H1 (cell line): ENCODE results near the gene ARMC9. TPM values are rescaled to one million over a fixed set of nuclear protein-coding genes. Genes with fewer than 3 reads are reported as not detected.
A peak's percentile ranks its signal among the peaks of the same experiment; 100 is the strongest.

ENCODE experiments used
- CTCF ChIA-PET: fragments of 300-600 bp; sonication (Branson Sonifier 250); formaldehyde crosslinking; loops from one replicate; lab custom pipeline; 2021; ENCODE audit not compliant: partially characterized antibody; lab: Charles Lee
- POLR2A ChIA-PET: fragments of 300-600 bp; sonication (Branson Sonifier 250); formaldehyde crosslinking; loops from one replicate; lab custom pipeline; 2021; ENCODE audit warnings: inconsistent platforms; ENCODE audit not compliant: partially characterized antibody; lab: Charles Lee
- DNase-seq, 2 experiments: peaks; one replicate each; pipeline versions ENCODE4 v3.0.0 to v3.0.0-alpha.2; 2010 to 2022; ENCODE audit warnings: low spot score in 2 of 2, low read depth in 1 of 2, mixed read lengths in 1 of 2
- FAIRE-seq: peaks from 2 replicates; lab custom pipeline; 2011; peaks lifted over from hg19 to GRCh38; lab: Jason Lieb, UNC
- H2AFZ ChIP-seq: 2 replicates; pipeline ENCODE4 v1.8.1; 2012; ENCODE audit warnings: low read length, inconsistent platforms
- H2AK5ac ChIP-seq: 2 replicates; pipeline ENCODE4 v1.6.1; 2013; ENCODE audit warnings: low read depth, low read length
- H2BK120ac ChIP-seq: replicated peaks from 2 replicates; pipeline ENCODE3; 2013; ENCODE audit warnings: low read depth, low read length, inconsistent platforms
- H2BK12ac ChIP-seq: 2 replicates; pipeline ENCODE4 v1.6.1; 2013; ENCODE audit warnings: low read depth, low read length
- H2BK15ac ChIP-seq: 2 replicates; pipeline ENCODE4 v1.6.1; 2013; ENCODE audit warnings: low read length
- H2BK20ac ChIP-seq: 2 replicates; pipeline ENCODE4 v1.6.1; 2013; ENCODE audit warnings: low read length
- H2BK5ac ChIP-seq: 2 replicates; pipeline ENCODE4 v1.6.1; 2013; ENCODE audit warnings: low read depth, low read length
- H3K14ac ChIP-seq: 2 replicates; pipeline ENCODE4 v1.6.1; 2013; ENCODE audit warnings: inconsistent platforms; ENCODE audit not compliant: insufficient read length
- H3K18ac ChIP-seq: 2 replicates; pipeline ENCODE4 v1.6.1; 2013; ENCODE audit warnings: low read length; ENCODE audit errors: extremely low read depth
- H3K23ac ChIP-seq: 2 replicates; pipeline ENCODE4 v1.6.1; 2013; ENCODE audit warnings: inconsistent platforms; ENCODE audit not compliant: insufficient read length
- H3K23me2 ChIP-seq: 2 replicates; pipeline ENCODE4 v1.6.1; 2013; ENCODE audit warnings: low read depth, low read length
- H3K27ac ChIP-seq: 2 replicates; pipeline ENCODE4 v1.6.1; 2011; ENCODE audit warnings: low read depth, low read length, inconsistent platforms
- H3K27me3 ChIP-seq, 4 experiments: replicated peaks in 1 of 4; 1 replicate in 1 of 4; 2 replicates in 3 of 4; pipeline versions ENCODE4 v1.6.1 to v1.8.1; 2011 to 2013; ENCODE audit warnings: low read length in 3 of 4, mild to moderate bottlenecking in 3 of 4, inconsistent platforms in 2 of 4, mixed read lengths in 2 of 4, moderate library complexity in 1 of 4; ENCODE audit not compliant: control insufficient read depth in 3 of 4, insufficient read depth in 3 of 4; ENCODE audit errors: extremely low read depth in 1 of 4
- H3K36me3 ChIP-seq, 4 experiments: 2 replicates each; pipeline versions ENCODE4 v1.6.1 to v1.8.1; 2011 to 2013; ENCODE audit warnings: mild to moderate bottlenecking in 4 of 4, low read length in 3 of 4, moderate library complexity in 2 of 4, control low read depth in 1 of 4, inconsistent platforms in 1 of 4; ENCODE audit not compliant: insufficient read depth in 4 of 4, control insufficient read depth in 2 of 4
- H3K4ac ChIP-seq: replicated peaks from 2 replicates; pipeline ENCODE3; 2013; ENCODE audit warnings: low read length, low read depth, mixed read lengths, inconsistent platforms; ENCODE audit not compliant: insufficient read length
- H3K4me1 ChIP-seq, 4 experiments: replicated peaks in 1 of 4; 1 replicate in 1 of 4; 2 replicates in 3 of 4; pipeline versions ENCODE4 v1.6.1 to v1.8.1; 2011 to 2013; ENCODE audit warnings: low read length in 3 of 4, inconsistent platforms in 2 of 4, mixed read lengths in 1 of 4; ENCODE audit not compliant: insufficient read depth in 4 of 4, control insufficient read depth in 3 of 4
- H3K4me2 ChIP-seq, 2 experiments: 2 replicates each; pipeline versions ENCODE4 v1.6.1 to v1.8.1; 2011 to 2013; ENCODE audit warnings: low read depth in 2 of 2, low read length in 2 of 2, control low read depth in 1 of 2, inconsistent platforms in 1 of 2, mild to moderate bottlenecking in 1 of 2; ENCODE audit not compliant: insufficient read depth in 1 of 2
- H3K4me3 ChIP-seq, 4 experiments: fragments of 200-600, 300-600 bp in 1 of 4; sonication (generic), shearing (Covaris generic), sonication (Bioruptor Twin) in 1 of 4; 2 replicates each; pipeline versions ENCODE4 v1.5.1 to v1.8.1; 2011 to 2016; ENCODE audit warnings: low read length in 4 of 4, low read depth in 3 of 4, control low read depth in 2 of 4, inconsistent platforms in 2 of 4, mild to moderate bottlenecking in 2 of 4, mixed read lengths in 1 of 4, moderate library complexity in 1 of 4; ENCODE audit not compliant: insufficient read depth in 2 of 4; ENCODE audit errors: extremely low read depth in 1 of 4
- H3K56ac ChIP-seq: replicated peaks from 2 replicates; pipeline ENCODE3; 2013; ENCODE audit warnings: low read depth, mild to moderate bottlenecking, mixed read lengths, low read length, inconsistent platforms; ENCODE audit not compliant: insufficient read length
- H3K79me1 ChIP-seq: 2 replicates; pipeline ENCODE4 v1.6.1; 2013; ENCODE audit warnings: low read depth, low read length, control low read depth
- H3K79me2 ChIP-seq, 2 experiments: 2 replicates each; pipeline versions ENCODE4 v1.6.1 to v1.8.1; 2012 to 2013; ENCODE audit warnings: low read length in 2 of 2, mild to moderate bottlenecking in 2 of 2, inconsistent platforms in 1 of 2; ENCODE audit not compliant: insufficient read depth in 2 of 2, control insufficient read depth in 1 of 2
- H3K9ac ChIP-seq, 4 experiments: replicated peaks in 1 of 4; 1 replicate in 1 of 4; 2 replicates in 3 of 4; pipeline versions ENCODE4 v1.6.1 to v1.8.1; 2011 to 2013; ENCODE audit warnings: low read depth in 3 of 4, low read length in 3 of 4, control low read depth in 2 of 4, mild to moderate bottlenecking in 2 of 4, moderate library complexity in 2 of 4, inconsistent platforms in 1 of 4; ENCODE audit errors: extremely low read depth in 1 of 4
- H3K9me3 ChIP-seq, 2 experiments: 2 replicates each; pipeline versions ENCODE4 v1.6.1 to v1.8.1; 2012 to 2013; ENCODE audit warnings: mild to moderate bottlenecking in 2 of 2, moderate library complexity in 2 of 2, control low read depth in 1 of 2, inconsistent platforms in 1 of 2, low read depth in 1 of 2, low read length in 1 of 2, mixed read lengths in 1 of 2; ENCODE audit not compliant: insufficient read depth in 2 of 2
- H4K20me1 ChIP-seq, 2 experiments: replicated peaks in 1 of 2; 2 replicates each; pipeline versions ENCODE3 to v1.8.1; 2011 to 2013; ENCODE audit warnings: inconsistent platforms in 2 of 2, low read length in 2 of 2, mild to moderate bottlenecking in 1 of 2; ENCODE audit not compliant: insufficient read depth in 2 of 2, control insufficient read depth in 1 of 2
- H4K5ac ChIP-seq: 2 replicates; pipeline ENCODE4 v1.6.1; 2013; ENCODE audit warnings: low read length, low read depth, mixed read lengths, inconsistent platforms; ENCODE audit not compliant: insufficient read length
- H4K8ac ChIP-seq: 2 replicates; pipeline ENCODE4 v1.8.0; 2013; ENCODE audit warnings: mild to moderate bottlenecking, moderate library complexity, low read length, inconsistent platforms; ENCODE audit not compliant: insufficient read depth; ENCODE audit errors: extremely low read depth
- H4K91ac ChIP-seq: replicated peaks from 2 replicates; pipeline ENCODE3; 2013; ENCODE audit warnings: low read length, mixed read lengths, inconsistent platforms; ENCODE audit not compliant: insufficient read length
- CHD1 ChIP-seq: IDR thresholded peaks from 2 replicates; pipeline ENCODE4 v1.6.1; 2012; ENCODE audit warnings: low read depth, low read length, improper control_type of control experiment
- SIN3A ChIP-seq, 2 experiments: IDR thresholded peaks in 1 of 2; conservative IDR thresholded peaks in 1 of 2; 2 replicates each; pipeline ENCODE4 v1.6.1; 2011 to 2012; ENCODE audit warnings: low read length in 2 of 2, improper control_type of control experiment in 1 of 2, low read depth in 1 of 2, mild to moderate bottlenecking in 1 of 2
- SIX5 ChIP-seq: IDR thresholded peaks from 2 replicates; pipeline ENCODE4 v1.6.1; 2011; ENCODE audit warnings: mild to moderate bottlenecking, low read depth, low read length
- SP1 ChIP-seq: IDR thresholded peaks from 2 replicates; pipeline ENCODE4 v1.6.1; 2011; ENCODE audit warnings: low read depth, low read length
- USF2 ChIP-seq: IDR thresholded peaks from 2 replicates; pipeline ENCODE4 v1.6.1; 2011; ENCODE audit warnings: low read length, improper control_type of control experiment
- WGBS, 2 experiments: shearing (Covaris generic) in 1 of 2; methylation state at CpG; one replicate each; pipeline versions ENCODE4 v1.1.6 to v1.1.7; 2013 to 2015; ENCODE audit warnings: low lambda C conversion rate in 2 of 2, mixed read lengths in 2 of 2, inconsistent platforms in 1 of 2, low coverage in 1 of 2, missing lambda C conversion rate in 1 of 2; ENCODE audit not compliant: insufficient replicate concordance in 2 of 2, insufficient coverage in 1 of 2, insufficient read length in 1 of 2; ENCODE audit errors: extremely low coverage in 1 of 2, missing lambda C conversion rate in 1 of 2; 5-methylcytosine and 5-hydroxymethylcytosine counted together
- polyA plus RNA-seq, 7 experiments: library from polyadenylated mRNA; depleted of rRNA in 3 of 7; stranded (reverse) in 5 of 7; unstranded in 2 of 7; fragments of >200 nt in 5 of 7; fragments of 200-250 nt in 2 of 7; gene quantifications; 1 replicate in 5 of 7; 2 replicates in 1 of 7; 4 replicates in 1 of 7; pipeline versions ENCODE4 v1.2.1 to v1.2.3, GENCODE V29; 2011 to 2013; ENCODE audit warnings: missing spikeins in 2 of 7, mixed read lengths in 2 of 7
- total RNA-seq: library from RNA; stranded (reverse); fragmentation: NEBNext Ultra II Directional; extraction: Animal tissue kit (Norgen Biotek cat#: 25700); gene quantifications from 2 replicates; pipeline ENCODE4 v1.2.1, GENCODE V29; 2021

ARMC9 gene
- total and polyA plus RNA-seq, 2 of the 8 experiments (the other 6 are each of a cell fraction or from before 2014, with no cell fraction given), result 23.2 to 36.1 TPM

DNA sequence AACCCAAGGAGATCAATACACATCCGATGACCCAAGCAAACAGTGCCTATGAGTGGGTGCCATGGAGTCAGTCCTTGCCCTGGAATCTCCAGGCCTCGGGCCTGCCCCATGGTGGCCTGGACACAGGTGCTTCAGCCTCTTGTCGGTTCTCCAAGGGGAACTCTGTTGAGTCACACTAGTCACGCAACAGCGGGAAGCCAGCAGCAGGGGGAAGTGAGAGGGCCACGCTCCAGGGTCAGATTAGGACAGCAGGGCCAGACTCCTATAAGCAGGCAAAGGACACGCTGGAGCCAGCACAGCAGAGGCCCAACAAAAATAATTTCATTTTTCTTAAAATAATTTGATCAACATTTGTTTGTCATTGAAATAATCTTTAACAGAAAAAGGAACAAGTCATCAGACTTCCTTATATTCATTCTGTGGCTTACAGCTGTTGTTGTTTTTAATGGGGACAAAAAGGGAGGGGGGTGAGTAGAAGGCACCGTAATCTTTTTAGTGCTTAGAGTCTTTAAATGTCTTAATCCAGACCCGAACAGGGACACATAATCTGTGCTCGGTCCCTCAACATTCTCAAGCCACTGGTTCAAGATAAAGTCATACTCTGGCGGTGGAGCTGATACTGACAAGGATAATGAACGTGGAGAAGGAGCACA lies 16.4 kb upstream of the ARMC9 start:
- peak overlapping the region; percentile 80; the same call in 1 of the 2 replicates for H2BK12ac ChIP-seq
- H3K27me3 ChIP-seq, result no peaks in the 10 kb centered on the region
- peaks cover 3 to 10% (median 6%) of the 10 kb centered on the region in 4 experiments; a peak in 6 of 7 replicates for H3K4me1 ChIP-seq
- TF ChIP-seq SP1, result no peak
- TF ChIP-seq SIX5, result no peak
- TF ChIP-seq SIN3A (conservative IDR thresholded peaks at IDR 0.05 in 1 of 2, IDR thresholded peaks at IDR 0.05 in 1 of 2; ENCODE audit: low read depth in 1 of 2, low read length in 2 of 2), result no peak
- TF ChIP-seq CHD1, result no peak
- TF ChIP-seq USF2, result no peak
- H4K91ac ChIP-seq, result no peak overlapping the region
- H3K79me2 ChIP-seq, result no peaks in the 10 kb centered on the region
- H3K14ac ChIP-seq, result no peak overlapping the region
- DNase-seq, result no peak
- H2BK15ac ChIP-seq, result 0 out of 2 replicates have a peak overlapping the region, but pooled peaks have one; percentile 61
- H3K56ac ChIP-seq, result no peak overlapping the region
- H3K79me1 ChIP-seq, result no peaks in the 10 kb centered on the region
- H3K23ac ChIP-seq, result no peak overlapping the region
- peak overlapping the region; percentile 35; the same call in 1 of the 2 replicates for H2AFZ ChIP-seq
- POLR2A ChIA-PET, result interaction anchor here (1.0 to 1.2 kb wide), 2 partner anchors 10 to 281 kb away, joined by 4 to 6 read pairs; no protein-coding TSS in a partner anchor
- no peak overlapping the region for H2BK120ac ChIP-seq
- H4K5ac ChIP-seq, result no peak overlapping the region
- H3K27ac ChIP-seq, result no peak overlapping the region
- no peak overlapping the region for H3K4me3 ChIP-seq
- no peak overlapping the region for H3K9ac ChIP-seq
- H4K8ac ChIP-seq, result no peak overlapping the region
- no peak overlapping the region for H2AK5ac ChIP-seq
- H3K9me3 ChIP-seq, result no peaks in the 10 kb centered on the region
- CTCF ChIA-PET, result interaction anchor here (0.6 to 2.8 kb wide), 11 partner anchors 11 to 179 kb away, joined by 3 to 12 read pairs (median 3); no protein-coding TSS in a partner anchor
- 0 out of 2 replicates have a peak overlapping the region, but pooled peaks have one; percentile 34 for H2BK20ac ChIP-seq
- H3K36me3 ChIP-seq, result no peaks in the 10 kb centered on the region
- FAIRE-seq, result no peak
- H3K4ac ChIP-seq, result peak overlapping the region; percentile 27
- H3K18ac ChIP-seq, result no peak overlapping the region
- 93% methylated on average over 12 of the region's 12 CpGs; no CpG with 5 or more reads in 1 of the 2 experiments for WGBS, 2 experiments
- no peaks in the 10 kb centered on the region for H3K23me2 ChIP-seq
- H3K4me2 ChIP-seq, result no peak overlapping the region
- no peaks in the 10 kb centered on the region for H4K20me1 ChIP-seq
- H2BK5ac ChIP-seq, result peak overlapping the region; percentile 75; the same call in 1 of the 2 replicates
